HepG2 (cell line): Measurements from ENCODE around the gene GZF1. TPM values are rescaled to one million over a fixed set of nuclear protein-coding genes. Genes with fewer than 3 reads are reported as not detected.

Experiments used
- ARHGAP35 ChIP-seq: sonication (generic); formaldehyde crosslinking; IDR thresholded peaks from 2 replicates; pipeline ENCODE4 v1.9.0; 2022; ENCODE audit warnings: mild to moderate bottlenecking, inconsistent platforms, moderate library complexity, missing genetic modification reagents, borderline replicate concordance
- GABPB1 ChIP-seq: IDR thresholded peaks from 2 replicates; pipeline ENCODE4 v1.6.1; 2016; ENCODE audit warnings: mild to moderate bottlenecking, missing genetic modification reagents, moderate library complexity, missing compliant biosample characterization
- HMG20A ChIP-seq: IDR thresholded peaks from 2 replicates; pipeline ENCODE4 v1.6.1; 2016; ENCODE audit warnings: borderline replicate concordance
- IKZF4 ChIP-seq: sonication (generic); formaldehyde crosslinking; IDR thresholded peaks from 2 replicates; pipeline ENCODE4 v1.5.1; 2020; ENCODE audit warnings: borderline replicate concordance, mild to moderate bottlenecking, low read depth, missing genetic modification reagents; ENCODE audit errors: not compliant biosample characterization
- ISL2 ChIP-seq: sonication (generic); formaldehyde crosslinking; IDR thresholded peaks from 2 replicates; pipeline ENCODE4 v1.5.0; 2020; ENCODE audit warnings: missing genetic modification reagents
- NAIF1 ChIP-seq: sonication (generic); formaldehyde crosslinking; IDR thresholded peaks from 2 replicates; pipeline ENCODE4 v1.5.0; 2020; ENCODE audit warnings: mild to moderate bottlenecking, missing genetic modification reagents, borderline replicate concordance
- NFRKB ChIP-seq: fragments of 450-650 bp; IDR thresholded peaks from 2 replicates; pipeline ENCODE4 v1.6.1; 2017
- NKX3-1 ChIP-seq: sonication (generic); formaldehyde crosslinking; IDR thresholded peaks from 2 replicates; pipeline ENCODE4 v1.5.0; 2020; ENCODE audit warnings: missing genetic modification reagents
- NONO ChIP-seq, 2 experiments: fragments of 450-650 bp in 1 of 2; sonication (generic) in 1 of 2; formaldehyde crosslinking in 1 of 2; IDR thresholded peaks in 1 of 2; conservative IDR thresholded peaks in 1 of 2; 2 replicates each; pipeline versions ENCODE4 v1.6.1 to v1.8.0; 2017 to 2022; ENCODE audit warnings: mild to moderate bottlenecking in 1 of 2, missing genetic modification reagents in 1 of 2, moderate library complexity in 1 of 2
- PITX1 ChIP-seq: sonication (generic); formaldehyde crosslinking; IDR thresholded peaks from 2 replicates; pipeline ENCODE4 v1.5.1; 2020; ENCODE audit warnings: mild to moderate bottlenecking, missing genetic modification reagents
- SATB2 ChIP-seq: sonication (generic); formaldehyde crosslinking; IDR thresholded peaks from 2 replicates; pipeline ENCODE4 v1.5.0; 2020; ENCODE audit warnings: missing genetic modification reagents
- SMARCC2 ChIP-seq: fragments of 450-650 bp; IDR thresholded peaks from 2 replicates; pipeline ENCODE4 v1.6.1; 2017; ENCODE audit warnings: antibody characterized with exemption, mild to moderate bottlenecking
- SMC3 ChIP-seq: IDR thresholded peaks from 2 replicates; pipeline ENCODE4 v1.6.1; 2011; ENCODE audit warnings: low read length, improper control_type of control experiment
- SPEN ChIP-seq: sonication (generic); formaldehyde crosslinking; IDR thresholded peaks from 2 replicates; pipeline ENCODE4 v1.5.1; 2020; ENCODE audit warnings: low read depth, mild to moderate bottlenecking, missing genetic modification reagents
- TAF15 ChIP-seq: fragments of 200-400 bp; formaldehyde crosslinking; IDR thresholded peaks from one replicate; pipeline ENCODE4 v1.6.1; 2018; ENCODE audit warnings: mild to moderate bottlenecking, low read depth, low read length; ENCODE audit not compliant: poor library complexity, severe bottlenecking
- ZBTB20 ChIP-seq: sonication (generic); formaldehyde crosslinking; IDR thresholded peaks from 2 replicates; pipeline ENCODE4 v1.8.1; 2023; ENCODE audit warnings: missing genetic modification reagents, low read depth, mild to moderate bottlenecking, borderline replicate concordance
- ZEB1 ChIP-seq: IDR thresholded peaks from 2 replicates; pipeline ENCODE4 v1.6.1; 2012; ENCODE audit warnings: mild to moderate bottlenecking, low read depth, inconsistent platforms; ENCODE audit not compliant: insufficient replicate concordance
- ZFP36L1 ChIP-seq: sonication (generic); formaldehyde crosslinking; IDR thresholded peaks from 2 replicates; pipeline ENCODE4 v1.8.0; 2022; ENCODE audit warnings: mild to moderate bottlenecking, missing genetic modification reagents, moderate library complexity
- ZNF263 ChIP-seq: sonication (generic); formaldehyde crosslinking; IDR thresholded peaks from 2 replicates; pipeline ENCODE4 v1.4.0; 2020; ENCODE audit warnings: missing genetic modification reagents
- ZNF512 ChIP-seq: sonication (generic); formaldehyde crosslinking; IDR thresholded peaks from 2 replicates; pipeline ENCODE4 v1.4.0; 2020; ENCODE audit warnings: mild to moderate bottlenecking, missing genetic modification reagents
- ZNF530 ChIP-seq: sonication (generic); formaldehyde crosslinking; IDR thresholded peaks from 2 replicates; pipeline ENCODE4 v1.5.0; 2020; ENCODE audit warnings: low read depth, mild to moderate bottlenecking, missing genetic modification reagents
- ZNF557 ChIP-seq: sonication (generic); formaldehyde crosslinking; IDR thresholded peaks from 2 replicates; pipeline ENCODE4 v1.4.0; 2020; ENCODE audit warnings: missing genetic modification reagents
- ZNF558 ChIP-seq: sonication (generic); formaldehyde crosslinking; IDR thresholded peaks from 2 replicates; pipeline ENCODE4 v1.9.0; 2022; ENCODE audit warnings: mild to moderate bottlenecking, missing genetic modification reagents, borderline replicate concordance
- ZNF713 ChIP-seq: sonication (generic); formaldehyde crosslinking; IDR thresholded peaks from 2 replicates; pipeline ENCODE4 v1.4.0; 2020; ENCODE audit warnings: mild to moderate bottlenecking, missing genetic modification reagents
- ZNF775 ChIP-seq: sonication (generic); formaldehyde crosslinking; IDR thresholded peaks from 2 replicates; pipeline ENCODE4 v1.4.0; 2020; ENCODE audit warnings: missing genetic modification reagents, mild to moderate bottlenecking, moderate library complexity, borderline replicate concordance
- polyA plus RNA-seq, 8 experiments: library from polyadenylated mRNA; depleted of rRNA in 3 of 8; stranded (reverse) in 7 of 8; unstranded in 1 of 8; fragments of >200 nt; fragmentation: Illumina TruSeq in 4 of 8; extraction: Trizol in 4 of 8; gene quantifications; 2 replicates each; pipeline versions ENCODE4 v1.2.1 to v1.2.3, GENCODE V29; 2011 to 2016; ENCODE audit warnings: low read depth in 4 of 8, missing spikeins in 1 of 8, mixed read lengths in 1 of 8; ENCODE audit not compliant: insufficient read depth in 1 of 8
- total RNA-seq, 5 experiments: library from RNA; depleted of rRNA; stranded (reverse); fragments of >200 nt; fragmentation: Illumina TruSeq; extraction: Trizol; gene quantifications; 2 replicates each; pipeline ENCODE4 v1.2.3, GENCODE V29; 2016; ENCODE audit warnings: low read depth in 1 of 5
- TF ChIP-seq, protein P1 (sequence below): sonication (generic); formaldehyde crosslinking; conservative IDR thresholded peaks from 2 replicates; pipeline ENCODE4 v1.8.0; 2022; ENCODE audit warnings: mild to moderate bottlenecking, moderate library complexity, missing genetic modification reagents
- TF ChIP-seq, protein P2 (sequence below): IDR thresholded peaks from 2 replicates; pipeline ENCODE4 v1.6.1; 2016; ENCODE audit warnings: low read depth, borderline replicate concordance

Gene GZF1
- total and polyA plus RNA-seq, 2 of the 13 experiments (the other 11 are each of a cell fraction or from before 2014, with no cell fraction given): 16.9 to 26.0 TPM

- peak; percentile 91 for TF ChIP-seq SATB2 (CRISPR knock-in tag)
- 0 out of 2 replicates have a peak, but pooled peaks have one; percentile 75 for TF ChIP-seq ZNF713 (CRISPR knock-in tag)
- peak; percentile 76; the same call in 1 of the 2 replicates for TF ChIP-seq SMC3
- TF ChIP-seq PITX1: peak; percentile 83
- TF ChIP-seq SMARCC2: no peak
- no peak for TF ChIP-seq NFRKB
- TF ChIP-seq, protein P1, sequence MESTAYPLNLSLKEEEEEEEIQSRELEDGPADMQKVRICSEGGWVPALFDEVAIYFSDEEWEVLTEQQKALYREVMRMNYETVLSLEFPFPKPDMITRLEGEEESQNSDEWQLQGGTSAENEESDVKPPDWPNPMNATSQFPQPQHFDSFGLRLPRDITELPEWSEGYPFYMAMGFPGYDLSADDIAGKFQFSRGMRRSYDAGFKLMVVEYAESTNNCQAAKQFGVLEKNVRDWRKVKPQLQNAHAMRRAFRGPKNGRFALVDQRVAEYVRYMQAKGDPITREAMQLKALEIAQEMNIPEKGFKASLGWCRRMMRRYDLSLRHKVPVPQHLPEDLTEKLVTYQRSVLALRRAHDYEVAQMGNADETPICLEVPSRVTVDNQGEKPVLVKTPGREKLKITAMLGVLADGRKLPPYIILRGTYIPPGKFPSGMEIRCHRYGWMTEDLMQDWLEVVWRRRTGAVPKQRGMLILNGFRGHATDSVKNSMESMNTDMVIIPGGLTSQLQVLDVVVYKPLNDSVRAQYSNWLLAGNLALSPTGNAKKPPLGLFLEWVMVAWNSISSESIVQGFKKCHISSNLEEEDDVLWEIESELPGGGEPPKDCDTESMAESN (CRISPR knock-in tag): peak; percentile 96
- TF ChIP-seq NKX3-1 (CRISPR knock-in tag): peak; percentile 93
- peak; percentile 94 for TF ChIP-seq GABPB1 (CRISPR knock-in tag)
- peak; percentile 100 for TF ChIP-seq SPEN (CRISPR knock-in tag)
- TF ChIP-seq ZBTB20: peak; percentile 91
- TF ChIP-seq ZNF558: peak; percentile 98
- peak; percentile 96 for TF ChIP-seq ARHGAP35
- peak; percentile 83 for TF ChIP-seq ZNF263 (CRISPR knock-in tag)
- TF ChIP-seq ZEB1: no peak
- TF ChIP-seq TAF15: peak; percentile 66
- TF ChIP-seq ZNF557 (CRISPR knock-in tag): peak; percentile 96
- TF ChIP-seq HMG20A (CRISPR knock-in tag): peak; percentile 14; the same call in 1 of the 2 replicates
- peak; percentile 94 for TF ChIP-seq ISL2 (CRISPR knock-in tag)
- peak; percentile 86; the same call in 1 of the 2 replicates for TF ChIP-seq NAIF1
- 0 out of 2 replicates have a peak, but pooled peaks have one; percentile 78 for TF ChIP-seq ZNF530 (CRISPR knock-in tag)
- TF ChIP-seq ZNF512 (CRISPR knock-in tag): no peak
- TF ChIP-seq, protein P2, sequence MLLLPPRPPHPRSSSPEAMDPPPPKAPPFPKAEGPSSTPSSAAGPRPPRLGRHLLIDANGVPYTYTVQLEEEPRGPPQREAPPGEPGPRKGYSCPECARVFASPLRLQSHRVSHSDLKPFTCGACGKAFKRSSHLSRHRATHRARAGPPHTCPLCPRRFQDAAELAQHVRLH (CRISPR knock-in tag): peak; percentile 99
- no peak for TF ChIP-seq ZNF775 (CRISPR knock-in tag)
- TF ChIP-seq NONO (IDR thresholded peaks at IDR 0.05): no peak
- peak; percentile 99 for TF ChIP-seq NONO (CRISPR knock-in tag; conservative IDR thresholded peaks at IDR 0.05)
- TF ChIP-seq IKZF4 (CRISPR knock-in tag): peak; percentile 92
- peak; percentile 92 for TF ChIP-seq ZFP36L1 (CRISPR knock-in tag)
Measured at GRCh38 chr20:23361476-23362391, at the start of gene GZF1 (continued).
